ES-I3 (cell line): Measurements from ENCODE around the gene ATP8B3.
A peak's percentile ranks its signal among the peaks of the same experiment; 100 is the strongest.

ENCODE experiments used
- H3K36me3 ChIP-seq: 2 replicates; pipeline ENCODE4 v1.6.1; 2013; ENCODE audit warnings: mild to moderate bottlenecking, low read length, control low read depth, moderate library complexity; ENCODE audit not compliant: insufficient read depth
- H3K4me1 ChIP-seq: 2 replicates; pipeline ENCODE4 v1.6.1; 2013; ENCODE audit warnings: mild to moderate bottlenecking, control low read depth, low read length; ENCODE audit not compliant: insufficient read depth
- H3K9ac ChIP-seq: 2 replicates; pipeline ENCODE4 v1.6.1; 2013; ENCODE audit warnings: low read depth, mild to moderate bottlenecking, low read length, moderate library complexity
- H3K9me3 ChIP-seq: 2 replicates; pipeline ENCODE4 v1.6.1; 2013; ENCODE audit warnings: mild to moderate bottlenecking, low read length, moderate library complexity; ENCODE audit not compliant: control insufficient read depth, insufficient read depth

The ATP8B3 gene

GRCh38 chr19:1854039-1854541, 42.0 kb upstream of the ATP8B3 start:
- H3K9me3 ChIP-seq = no peaks in the 10 kb centered on the region
- no peaks in the 10 kb centered on the region for H3K36me3 ChIP-seq
- peak overlapping the region; percentile 50; the same call in 1 of the 2 replicates for H3K9ac ChIP-seq
- H3K4me1 ChIP-seq = peaks cover 22% of the 10 kb centered on the region; the same call in 1 of the 2 replicates

DNA sequence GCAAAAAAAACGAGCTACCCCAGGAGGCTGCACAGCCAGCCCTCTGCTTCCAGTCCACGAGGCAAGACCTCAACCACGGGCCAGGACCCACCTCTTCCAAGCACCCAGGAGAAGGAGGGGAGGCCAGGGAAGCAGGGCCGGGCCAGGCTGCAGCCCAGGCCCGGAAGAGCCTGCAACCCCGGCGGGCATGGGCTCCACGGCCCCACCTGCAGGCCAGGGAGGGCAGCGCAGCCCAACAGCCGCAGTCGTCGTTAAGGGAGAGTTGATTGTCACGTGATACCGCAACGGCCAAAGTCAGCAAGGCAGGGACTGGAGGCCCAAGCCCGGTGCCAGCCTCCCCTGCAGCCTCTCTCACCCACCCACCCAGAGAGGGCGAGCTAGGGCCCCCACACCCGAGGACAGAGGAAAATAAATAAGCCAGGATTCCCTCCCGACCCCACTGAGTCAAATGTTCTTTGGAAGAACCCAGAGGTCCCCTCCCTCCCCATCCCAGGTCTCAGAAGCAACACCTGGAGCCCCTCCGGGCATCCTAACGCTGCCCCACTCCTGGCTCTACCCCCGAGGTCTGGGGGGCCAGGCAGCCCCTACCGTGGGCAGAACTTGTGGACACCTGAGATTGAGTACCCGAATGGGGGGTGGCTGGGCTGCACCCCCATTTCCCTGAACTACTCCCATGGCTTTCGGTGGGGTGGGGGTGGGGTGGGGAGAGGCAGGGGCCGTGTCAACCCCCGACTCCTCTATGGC, 41.4 kb upstream of the ATP8B3 start:
- H3K9ac ChIP-seq = 0 out of 2 replicates have a peak overlapping the region, but pooled peaks have one; percentile 7
- peaks cover 21% of the 10 kb centered on the region; the same call in 1 of the 2 replicates for H3K4me1 ChIP-seq
- H3K9me3 ChIP-seq = no peaks in the 10 kb centered on the region
- H3K36me3 ChIP-seq = no peaks in the 10 kb centered on the region

- Histone ChIP-seq H3K4me1 (peaks cover 14% of the 10 kb centered on the region; the same call in 1 of the 2 replicates), H3K9ac (peak overlapping the region; percentile 7)
Observed at GRCh38 chr19:1852581-1853128, 40.6 kb upstream of the ATP8B3 start.

DNA sequence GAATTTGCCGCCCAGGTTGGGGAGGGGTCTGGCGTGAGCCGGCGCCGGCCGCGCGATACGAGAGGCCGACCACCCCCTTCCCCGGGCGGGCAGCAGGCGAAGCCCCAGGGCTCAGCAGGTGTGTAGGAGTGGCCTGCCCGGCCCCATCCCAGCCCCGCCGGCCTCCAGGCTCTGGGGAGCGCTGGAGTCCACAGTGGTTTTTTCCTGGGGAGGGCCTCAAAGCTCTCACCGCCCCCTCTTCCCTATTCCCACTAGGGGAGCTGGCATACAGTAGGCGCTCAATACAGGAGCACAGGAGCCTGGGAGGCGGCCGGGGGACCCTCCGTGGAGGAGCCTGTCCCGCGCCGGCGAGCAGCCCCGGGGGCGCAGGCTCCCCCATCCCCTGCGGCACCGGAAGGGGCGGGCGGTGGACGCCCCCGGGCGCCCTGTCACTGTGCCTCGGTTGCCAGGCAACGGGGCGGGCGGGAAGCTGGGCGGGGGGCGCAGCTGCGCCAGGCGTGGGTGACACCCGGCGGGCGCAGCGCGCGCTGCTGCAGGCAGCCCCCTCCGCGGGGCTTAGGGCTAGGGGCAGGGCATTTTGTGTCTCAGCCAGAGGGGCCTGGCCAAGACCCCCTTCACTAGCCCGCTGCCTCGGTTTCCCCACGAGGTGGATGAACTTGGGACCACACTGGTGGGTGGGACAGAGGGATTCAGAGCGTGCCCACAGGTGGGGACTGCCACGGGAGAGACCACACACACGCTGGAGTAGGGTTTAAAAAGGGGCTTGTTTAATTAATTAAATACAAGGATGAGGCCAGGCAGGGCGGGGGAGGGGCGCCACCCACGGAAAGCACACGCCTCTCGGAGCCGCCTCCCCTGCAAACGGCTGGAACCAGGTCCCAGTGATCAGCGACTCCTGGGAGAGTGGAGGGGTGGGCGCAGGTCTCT, 39.8 kb upstream of the ATP8B3 start:
- H3K9ac ChIP-seq = peak overlapping the region; percentile 25; the same call in 1 of the 2 replicates
- no peaks in the 10 kb centered on the region for H3K36me3 ChIP-seq
- H3K9me3 ChIP-seq = no peaks in the 10 kb centered on the region
- peaks cover 12% of the 10 kb centered on the region; the same call in 1 of the 2 replicates for H3K4me1 ChIP-seq

More at GRCh38 chr19:1852581-1853128, 40.6 kb upstream of the ATP8B3 start:
- Histone ChIP-seq H3K36me3 (no peaks in the 10 kb centered on the region), H3K9me3 (no peaks in the 10 kb centered on the region)

DNA sequence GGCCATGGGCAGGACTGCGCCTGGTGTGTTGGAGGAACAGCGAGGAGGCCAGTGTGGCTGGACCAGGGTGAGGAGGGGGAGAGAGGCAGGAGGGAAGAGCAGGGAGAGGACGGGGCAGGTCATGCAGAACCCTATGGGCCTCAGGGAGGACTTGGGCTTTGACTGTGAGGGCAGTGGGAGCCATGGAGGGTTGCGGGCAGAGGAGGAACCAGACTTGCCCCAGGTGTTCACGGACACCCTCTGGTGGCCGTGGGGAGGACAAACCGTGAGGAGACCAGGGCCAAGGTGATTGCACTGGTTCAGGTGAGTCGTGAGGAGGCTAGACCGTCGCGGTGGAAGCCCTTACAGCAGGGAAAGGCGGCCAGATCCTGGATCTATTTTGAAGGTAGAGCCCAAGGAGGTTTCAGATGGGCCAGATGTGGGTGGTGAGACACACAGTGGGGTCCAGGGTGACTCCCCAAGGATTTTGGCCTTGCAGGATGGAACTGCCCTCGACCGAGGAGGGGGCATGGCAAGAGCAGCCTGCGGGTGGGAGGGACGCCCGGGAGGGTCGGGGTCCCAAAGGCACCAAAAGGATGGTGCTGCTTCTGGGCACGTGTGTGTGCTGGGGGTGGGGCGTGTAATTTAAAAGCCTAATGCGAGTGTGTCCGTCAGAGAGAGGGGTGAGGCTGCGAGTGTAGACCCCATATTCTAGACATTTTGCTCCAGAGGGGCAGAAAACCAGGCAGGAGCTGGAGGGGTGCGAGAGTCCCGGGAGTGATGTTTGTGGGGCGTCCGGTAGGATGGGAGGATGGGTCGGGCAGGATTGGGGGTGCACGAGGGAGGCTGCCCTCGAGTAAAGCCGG, 39.0 kb upstream of the ATP8B3 start:
- Histone ChIP-seq H3K9me3 (no peaks in the 10 kb centered on the region), H3K4me1 (peaks cover 12% of the 10 kb centered on the region; the same call in 1 of the 2 replicates), H3K9ac (peak overlapping the region; percentile 25; the same call in 1 of the 2 replicates), H3K36me3 (no peaks in the 10 kb centered on the region)

DNA sequence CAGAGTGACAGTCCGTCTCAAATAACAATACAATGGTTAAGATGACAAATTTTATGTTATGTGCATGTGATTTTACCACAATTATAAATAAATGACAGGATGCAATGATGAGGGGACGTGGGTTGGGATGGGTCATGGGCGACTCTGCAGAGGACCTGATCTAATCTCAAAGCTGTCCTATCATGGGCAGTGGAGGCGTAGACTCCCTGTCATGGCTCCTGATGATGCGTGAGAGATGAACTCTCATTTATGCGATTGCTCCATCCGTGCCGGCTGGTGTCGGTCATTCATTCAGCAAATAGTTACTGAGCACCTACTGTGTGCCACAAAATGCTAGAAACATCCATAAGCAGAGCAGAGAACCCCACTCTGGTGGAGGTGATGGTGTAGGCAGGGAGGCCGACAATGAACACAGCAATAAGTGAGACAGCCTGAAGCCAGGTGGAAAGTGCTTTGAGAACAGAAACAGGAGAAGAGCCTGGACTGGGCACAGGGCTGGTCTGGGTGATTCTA, 37.9 kb upstream of the ATP8B3 start:
- H3K36me3 ChIP-seq = no peaks in the 10 kb centered on the region
- H3K9ac ChIP-seq = no peak overlapping the region
- H3K9me3 ChIP-seq = no peaks in the 10 kb centered on the region
- H3K4me1 ChIP-seq = peaks cover 10% of the 10 kb centered on the region; the same call in 1 of the 2 replicates

DNA sequence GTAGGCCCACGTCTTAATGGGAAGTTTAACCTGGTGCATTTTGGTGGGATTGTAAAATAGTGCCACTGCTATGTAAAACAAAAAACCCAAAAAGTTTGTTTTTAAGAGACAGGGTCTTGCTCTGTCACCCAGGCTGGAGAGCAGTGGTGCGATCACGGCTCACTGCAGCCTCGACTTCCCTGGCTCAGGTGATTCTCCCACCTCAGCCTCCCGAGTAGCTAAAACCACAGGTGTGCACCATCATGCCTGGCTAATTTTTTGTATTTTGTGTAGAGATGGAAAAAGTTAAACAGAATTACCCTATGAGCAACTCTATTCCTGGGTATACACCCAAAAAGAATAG, 37.0 kb upstream of the ATP8B3 start:
- Histone ChIP-seq H3K36me3 (no peaks in the 10 kb centered on the region), H3K4me1 (peaks cover 10% of the 10 kb centered on the region; the same call in 1 of the 2 replicates), H3K9me3 (no peaks in the 10 kb centered on the region), H3K9ac (peak overlapping the region; percentile 96; the same call in 1 of the 2 replicates)

GRCh38 chr19:1848399-1849131, 36.5 kb upstream of the ATP8B3 start, which contains the start of gene REXO1:
Gene REXO1, minus strand, starts transcription at chr19:1848483. Its CDS starts 125 bp downstream, at chr19:1848358.
- Histone ChIP-seq H3K9me3 (no peaks in the 10 kb centered on the region), H3K36me3 (no peaks in the 10 kb centered on the region), H3K4me1 (peaks cover 8% of the 10 kb centered on the region; the same call in 1 of the 2 replicates), H3K9ac (peak within 1 kb of the TSS; percentile 96)

GRCh38 chr19:1847684-1848398, 35.8 kb upstream of the ATP8B3 start:
- peaks cover 3% of the 10 kb centered on the region; the same call in 1 of the 2 replicates for H3K4me1 ChIP-seq
- peak overlapping the region; percentile 96 for H3K9ac ChIP-seq
- no peaks in the 10 kb centered on the region for H3K36me3 ChIP-seq
- H3K9me3 ChIP-seq = no peaks in the 10 kb centered on the region

DNA sequence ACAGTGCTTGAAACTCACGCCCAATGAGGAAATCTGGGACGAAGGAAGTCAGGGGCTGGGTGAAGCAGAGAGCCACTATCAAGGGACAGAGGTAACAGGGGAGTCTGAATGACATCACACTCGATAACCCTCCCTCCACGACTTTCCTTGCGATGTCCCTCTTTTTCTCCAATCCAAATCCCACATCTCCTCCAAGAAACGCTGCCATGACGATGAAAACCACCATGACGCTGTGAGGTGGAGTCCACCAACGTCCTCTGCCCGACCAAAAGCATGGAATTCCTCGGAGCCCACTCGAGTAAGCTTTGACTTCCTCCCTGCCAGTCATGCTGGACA, 35.2 kb upstream of the ATP8B3 start:
- peak overlapping the region; percentile 96 for H3K9ac ChIP-seq
- H3K4me1 ChIP-seq = no peaks in the 10 kb centered on the region
- no peaks in the 10 kb centered on the region for H3K9me3 ChIP-seq
- no peaks in the 10 kb centered on the region for H3K36me3 ChIP-seq

GRCh38 chr19:1846517-1847204, 34.6 kb upstream of the ATP8B3 start:
- no peaks in the 10 kb centered on the region for H3K36me3 ChIP-seq
- H3K4me1 ChIP-seq = no peaks in the 10 kb centered on the region
- H3K9me3 ChIP-seq = no peaks in the 10 kb centered on the region
- H3K9ac ChIP-seq = peak overlapping the region; percentile 96; the same call in 1 of the 2 replicates

DNA sequence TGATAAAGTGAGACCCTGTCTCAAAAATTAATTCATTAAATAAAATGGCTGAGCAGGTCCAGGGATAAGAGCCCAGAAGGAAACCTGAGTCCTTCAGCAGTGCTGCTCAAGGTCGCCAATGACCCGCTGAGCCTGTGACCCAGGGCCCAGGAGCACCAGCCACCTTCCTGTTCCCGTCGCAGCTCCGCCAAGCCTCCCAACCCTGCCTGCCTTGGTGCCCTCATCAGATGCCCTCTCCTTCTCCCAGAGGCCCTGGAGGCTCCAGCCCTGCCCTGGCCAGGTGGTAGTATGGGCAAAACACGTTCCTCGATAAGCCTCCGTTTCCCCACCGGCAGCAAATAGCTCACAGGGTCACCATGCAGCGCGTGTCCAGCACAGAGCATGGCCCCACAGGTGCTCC, 33.6 kb upstream of the ATP8B3 start:
- Histone ChIP-seq H3K36me3 (no peaks in the 10 kb centered on the region), H3K9me3 (no peaks in the 10 kb centered on the region), H3K4me1 (no peaks in the 10 kb centered on the region), H3K9ac (no peak overlapping the region)
